Hepatocyte (in vitro differentiated cells): Measurements from ENCODE around the gene KCTD15. TPM values are rescaled to one million over a fixed set of nuclear protein-coding genes. Genes with fewer than 3 reads are reported as not detected.

ENCODE experiments used
- DNase-seq: peaks from one replicate; pipeline ENCODE4 v3.0.0-alpha.2; 2016; ENCODE audit warnings: low spot score
- H2AFZ ChIP-seq: fragments of 200-600 bp; sonication (generic); 2 replicates; pipeline ENCODE4 v1.6.0; 2016; ENCODE audit warnings: antibody characterized with exemption, mild to moderate bottlenecking
- H3K27ac ChIP-seq: fragments of 200-600 bp; sonication (generic); 2 replicates; pipeline ENCODE4 v1.5.1; 2016; ENCODE audit warnings: mild to moderate bottlenecking
- H3K27me3 ChIP-seq: fragments of 200-600 bp; sonication (generic); 2 replicates; pipeline ENCODE4 v1.6.1; 2016
- H3K36me3 ChIP-seq: fragments of 200-600 bp; sonication (generic); replicated peaks from 2 replicates; pipeline ENCODE4 v1.5.1; 2016; ENCODE audit warnings: low read depth; ENCODE audit not compliant: insufficient read depth
- H3K4me1 ChIP-seq: fragments of 200-600 bp; sonication (generic); 2 replicates; pipeline ENCODE4 v1.5.1; 2016; ENCODE audit warnings: mild to moderate bottlenecking, moderate library complexity; ENCODE audit not compliant: insufficient read depth
- H3K4me2 ChIP-seq: fragments of 200-600 bp; sonication (generic); 2 replicates; pipeline ENCODE4 v1.6.0; 2016
- H3K4me3 ChIP-seq: fragments of 200-600 bp; sonication (generic); 2 replicates; pipeline ENCODE4 v1.5.1; 2016; ENCODE audit warnings: mild to moderate bottlenecking
- H3K79me2 ChIP-seq: fragments of 200-600 bp; sonication (generic); 2 replicates; pipeline ENCODE4 v1.6.0; 2017; ENCODE audit warnings: mild to moderate bottlenecking
- H3K9me2 ChIP-seq: fragments of 200-600 bp; sonication (generic); replicated peaks from 2 replicates; pipeline ENCODE4 v1.6.0; 2017; ENCODE audit warnings: mild to moderate bottlenecking; ENCODE audit not compliant: insufficient read depth
- H3K9me3 ChIP-seq: fragments of 200-600 bp; sonication (generic); 2 replicates; pipeline ENCODE4 v1.5.1; 2016; ENCODE audit warnings: low read depth, mild to moderate bottlenecking
- H4K20me1 ChIP-seq: fragments of 200-600 bp; sonication (generic); 2 replicates; pipeline ENCODE4 v1.6.0; 2016; ENCODE audit warnings: mild to moderate bottlenecking; ENCODE audit not compliant: insufficient read depth, poor library complexity, severe bottlenecking
- EZH2 ChIP-seq: fragments of 200-600 bp; sonication (generic); IDR thresholded peaks from 2 replicates; pipeline ENCODE4 v1.6.1; 2016; ENCODE audit warnings: antibody characterized with exemption, mild to moderate bottlenecking, borderline replicate concordance
- EZH2phosphoT487 ChIP-seq: fragments of 200-600 bp; sonication (generic); IDR thresholded peaks from one replicate; pipeline ENCODE4 v1.6.1; 2018; ENCODE audit warnings: antibody characterized with exemption, mild to moderate bottlenecking, low read depth, moderate library complexity; ENCODE audit not compliant: unreplicated experiment, severe bottlenecking
- whole genome bisulfite sequencing: methylation state at CpG from one replicate; pipeline ENCODE4 v1.1.6; 2016; ENCODE audit warnings: low lambda C conversion rate; ENCODE audit errors: missing lambda C conversion rate; 5-methylcytosine and 5-hydroxymethylcytosine counted together
- polyA plus RNA-seq: library from polyadenylated mRNA; unstranded; fragments of >200 nt; fragmentation: Nextera tagmentation; extraction: Ambion mirVana; gene quantifications from 2 replicates; pipeline ENCODE4 v1.2.1, GENCODE V29; 2016
- total RNA-seq: library from RNA; depleted of rRNA; stranded (reverse); fragments of >200 nt; gene quantifications from 2 replicates; pipeline ENCODE4 v1.2.3, GENCODE V29; 2014
- TF ChIP-seq, protein P1 (sequence below): fragments of 200-600 bp; sonication (generic); IDR thresholded peaks from 2 replicates; pipeline ENCODE4 v1.5.1; 2016; ENCODE audit warnings: antibody characterized with exemption, mild to moderate bottlenecking; ENCODE audit not compliant: poor library complexity

The KCTD15 gene
- total and polyA plus RNA-seq, 2 experiments from 2014 or later: 10.1 to 55.8 TPM

DNA sequence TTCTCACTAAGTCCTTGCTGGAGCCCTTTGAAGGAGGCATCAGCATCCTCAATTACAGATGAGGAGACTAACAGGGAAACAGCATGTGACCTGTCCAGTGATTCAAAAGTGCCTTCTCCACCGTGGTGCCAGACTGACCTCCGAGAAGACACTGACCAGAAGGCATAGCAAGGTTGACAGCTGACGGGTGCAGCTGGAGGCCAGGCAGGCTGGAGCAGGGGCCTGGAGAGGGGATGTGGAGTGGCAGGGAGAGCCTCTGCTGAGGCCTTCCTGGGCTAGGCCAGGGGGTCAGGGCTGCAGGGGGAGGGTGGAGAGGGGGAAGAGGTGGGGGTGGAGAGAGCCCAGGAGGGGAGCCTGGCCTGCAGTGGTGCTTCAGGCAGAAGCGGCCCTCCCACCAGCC, 66.3 kb downstream of the KCTD15 start:
- 44% methylated on average over 4 of the region's 4 CpGs for WGBS
- no peaks in the 10 kb centered on the region for H3K9me2 ChIP-seq
- DNase-seq: no peak

DNA sequence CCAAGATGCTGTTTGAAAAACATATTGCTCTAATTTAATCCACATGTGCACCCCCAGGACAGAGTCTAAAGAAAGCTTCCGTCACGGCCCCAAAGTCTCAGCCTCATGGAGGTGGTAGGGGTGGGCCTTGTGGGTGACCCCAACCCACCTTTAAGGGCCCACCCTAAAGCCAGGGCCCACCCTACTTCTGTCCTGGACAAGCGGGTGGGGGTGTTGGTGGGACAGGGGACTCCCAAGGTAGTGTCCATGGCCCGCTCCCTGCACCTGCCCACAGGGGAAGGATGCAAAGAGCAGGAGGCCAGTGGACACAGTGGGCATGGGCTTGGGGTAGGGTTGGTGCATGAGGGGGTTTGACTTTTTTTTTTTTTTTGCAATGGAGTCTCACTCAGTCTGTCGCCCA, 66.8 kb downstream of the KCTD15 start:
- 97% methylated on average over 3 of the region's 5 CpGs for WGBS
- H2AFZ ChIP-seq: no peak overlapping the region
- no peaks in the 10 kb centered on the region for H3K9me3 ChIP-seq
- peaks cover 7% of the 10 kb centered on the region for H3K4me1 ChIP-seq
- no peak for TF ChIP-seq EZH2phosphoT487
- TF ChIP-seq, protein P1, sequence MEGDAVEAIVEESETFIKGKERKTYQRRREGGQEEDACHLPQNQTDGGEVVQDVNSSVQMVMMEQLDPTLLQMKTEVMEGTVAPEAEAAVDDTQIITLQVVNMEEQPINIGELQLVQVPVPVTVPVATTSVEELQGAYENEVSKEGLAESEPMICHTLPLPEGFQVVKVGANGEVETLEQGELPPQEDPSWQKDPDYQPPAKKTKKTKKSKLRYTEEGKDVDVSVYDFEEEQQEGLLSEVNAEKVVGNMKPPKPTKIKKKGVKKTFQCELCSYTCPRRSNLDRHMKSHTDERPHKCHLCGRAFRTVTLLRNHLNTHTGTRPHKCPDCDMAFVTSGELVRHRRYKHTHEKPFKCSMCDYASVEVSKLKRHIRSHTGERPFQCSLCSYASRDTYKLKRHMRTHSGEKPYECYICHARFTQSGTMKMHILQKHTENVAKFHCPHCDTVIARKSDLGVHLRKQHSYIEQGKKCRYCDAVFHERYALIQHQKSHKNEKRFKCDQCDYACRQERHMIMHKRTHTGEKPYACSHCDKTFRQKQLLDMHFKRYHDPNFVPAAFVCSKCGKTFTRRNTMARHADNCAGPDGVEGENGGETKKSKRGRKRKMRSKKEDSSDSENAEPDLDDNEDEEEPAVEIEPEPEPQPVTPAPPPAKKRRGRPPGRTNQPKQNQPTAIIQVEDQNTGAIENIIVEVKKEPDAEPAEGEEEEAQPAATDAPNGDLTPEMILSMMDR: no peak
- no peak for TF ChIP-seq EZH2
- no peak for DNase-seq
- no peak overlapping the region for H3K4me2 ChIP-seq
- H3K27ac ChIP-seq: no peak overlapping the region
- H3K27me3 ChIP-seq: no peaks in the 10 kb centered on the region
- no peaks in the 10 kb centered on the region for H3K79me2 ChIP-seq
- no peaks in the 10 kb centered on the region for H4K20me1 ChIP-seq
- no peaks in the 10 kb centered on the region for H3K9me2 ChIP-seq
- H3K36me3 ChIP-seq: no peaks in the 10 kb centered on the region
- H3K4me3 ChIP-seq: no peak overlapping the region

More for the DNA sequence above, 66.3 kb downstream of the KCTD15 start:
- Histone ChIP-seq H3K4me3 (no peak overlapping the region), H2AFZ (no peak overlapping the region), H3K27ac (no peak overlapping the region), H3K9me3 (no peaks in the 10 kb centered on the region), H4K20me1 (no peaks in the 10 kb centered on the region), H3K4me1 (peaks cover 3% of the 10 kb centered on the region), H3K79me2 (no peaks in the 10 kb centered on the region), H3K4me2 (no peak overlapping the region), H3K27me3 (no peaks in the 10 kb centered on the region), H3K36me3 (no peaks in the 10 kb centered on the region)
- TF ChIP-seq, protein P1: no peak
- no peak for TF ChIP-seq EZH2
- TF ChIP-seq EZH2phosphoT487: no peak

DNA sequence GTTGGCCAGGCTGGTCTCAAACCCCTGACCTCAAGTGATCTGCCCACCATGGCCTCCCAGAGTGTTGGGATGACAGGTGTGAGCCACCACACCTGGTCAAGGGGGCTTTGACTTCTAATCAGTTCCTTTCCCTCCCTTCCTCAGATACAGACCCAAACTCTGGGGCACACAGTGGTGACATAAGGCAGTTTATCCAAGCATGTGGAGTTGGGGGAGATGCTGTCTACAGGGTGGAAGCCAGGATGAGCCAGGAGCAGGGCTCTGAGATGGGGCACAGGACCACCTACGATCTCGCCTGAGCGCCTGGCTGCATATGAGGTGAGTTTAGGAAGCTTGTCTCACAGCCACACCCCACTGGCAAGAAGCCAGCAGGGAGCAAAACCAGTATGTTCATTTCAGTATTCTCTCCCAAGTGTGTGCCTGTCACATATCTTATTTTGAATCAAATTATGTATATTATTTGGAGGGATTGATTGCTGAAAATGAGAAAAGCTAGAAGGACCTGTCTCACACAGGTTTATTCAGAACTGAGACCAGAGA, 67.7 kb downstream of the KCTD15 start:
- 80% methylated on average over 3 of the region's 3 CpGs for WGBS
- TF ChIP-seq EZH2: no peak
- no peak for TF ChIP-seq EZH2phosphoT487
- TF ChIP-seq, protein P1: no peak
- Histone ChIP-seq H3K9me2 (no peaks in the 10 kb centered on the region), H3K9me3 (no peaks in the 10 kb centered on the region), H3K4me3 (no peak overlapping the region), H4K20me1 (no peaks in the 10 kb centered on the region), H3K79me2 (no peaks in the 10 kb centered on the region), H3K27me3 (no peaks in the 10 kb centered on the region), H3K36me3 (no peaks in the 10 kb centered on the region), H3K4me1 (peaks cover 15% of the 10 kb centered on the region), H3K27ac (no peak overlapping the region), H3K4me2 (no peak overlapping the region), H2AFZ (no peak overlapping the region)
- DNase-seq: no peak

DNA sequence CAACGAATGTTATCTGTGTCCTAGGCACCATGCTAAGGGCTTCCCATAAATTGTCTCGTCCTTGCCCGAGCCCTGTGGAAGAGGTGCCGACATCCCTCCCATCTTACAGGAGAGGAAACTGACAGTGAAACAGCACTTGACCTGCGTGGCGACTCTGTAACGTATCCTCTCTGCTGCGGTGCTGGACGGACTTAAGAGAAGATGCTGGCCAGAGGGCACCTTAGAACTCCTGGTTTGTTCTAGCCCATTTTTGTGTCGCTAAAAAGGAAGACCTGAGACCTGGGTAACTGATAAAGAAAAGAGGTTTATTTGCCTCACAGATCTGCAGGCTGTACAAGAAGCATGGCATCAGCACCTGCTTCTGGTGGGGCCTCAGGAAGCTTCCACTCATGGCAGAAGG, 68.6 kb downstream of the KCTD15 start:
- Histone ChIP-seq H4K20me1 (no peaks in the 10 kb centered on the region), H3K36me3 (no peaks in the 10 kb centered on the region), H2AFZ (no peak overlapping the region), H3K9me2 (no peaks in the 10 kb centered on the region), H3K4me3 (no peak overlapping the region), H3K9me3 (no peaks in the 10 kb centered on the region), H3K27ac (no peak overlapping the region), H3K4me2 (no peak overlapping the region), H3K27me3 (no peaks in the 10 kb centered on the region), H3K4me1 (peaks cover 15% of the 10 kb centered on the region), H3K79me2 (no peaks in the 10 kb centered on the region)
- 94% methylated on average over 10 of the region's 10 CpGs for WGBS
- no peak for DNase-seq
- TF ChIP-seq EZH2phosphoT487: no peak

Other genes with a start within 250 kb of the KCTD15 start
- gene CHST8, start 174.9 kb upstream of the KCTD15 start, total RNA-seq: 0.07 and 0.36 TPM in 2 replicates
- gene CHST8, start 174.9 kb upstream of the KCTD15 start, polyA plus RNA-seq: 0.40 and 0.89 TPM in 2 replicates